ENCODE data around the gene RLBP1. TPM values are rescaled to one million over a fixed set of nuclear protein-coding genes. Genes with fewer than 3 reads are reported as not detected.
A peak's percentile ranks its signal among the peaks of the same experiment; 100 is the strongest.

The RLBP1 gene
- total and polyA plus RNA-seq, 7 donors: 0.03 TPM; not detected in 6

GRCh38 chr15:89179966-89180875, 41.2 kb downstream of the RLBP1 start:
- TF ChIP-seq CTCF (IDR thresholded peaks at IDR 0.05): no peak
- H3K36me3 ChIP-seq (ENCODE audit: insufficient read depth in 1 of 2, low read depth in 1 of 2): peaks cover 2 to 97% of the 10 kb centered on the region in 2 donors
- H3K27me3 ChIP-seq (ENCODE audit: insufficient read depth in 3 of 3, low read length in 2 of 3): no peaks in the 10 kb centered on the region
- H3K9me3 ChIP-seq: no peaks in the 10 kb centered on the region
- no peak overlapping the region for H3K4me3 ChIP-seq
- H3K4me1 ChIP-seq: no peaks in the 10 kb centered on the region
- 74 to 78% (median 76%) methylated on average over 5 of the region's 5 CpGs for WGBS, 3 donors
- DNase-seq (no peak), ATAC-seq (no peak)
- intact Hi-C loops (cut with DNase I): loop anchor here (5.0 to 10.0 kb wide), 2 partner anchors 123 to 275 kb away; no protein-coding TSS in a partner anchor
- no peak overlapping the region for H3K27ac ChIP-seq

GRCh38 chr15:89178307-89178977, 42.9 kb downstream of the RLBP1 start:
- Histone ChIP-seq H3K4me1 (no peaks in the 10 kb centered on the region), H3K27ac (no peak overlapping the region), H3K27me3 (ENCODE audit: insufficient read depth in 3 of 3, low read length in 2 of 3) (no peaks in the 10 kb centered on the region), H3K4me3 (no peak overlapping the region), H3K36me3 (ENCODE audit: insufficient read depth in 1 of 2, low read depth in 1 of 2) (peaks cover 0 to 96% of the 10 kb centered on the region in 2 donors), H3K9me3 (no peaks in the 10 kb centered on the region)
- no peak for ATAC-seq
- TF ChIP-seq CTCF (IDR thresholded peaks at IDR 0.05): no peak
- DNase-seq: no peak
- intact Hi-C loops (cut with DNase I): loop anchor here (5.0 to 10.0 kb wide), 2 partner anchors 121 to 274 kb away; no protein-coding TSS in a partner anchor
- WGBS, 3 donors: 84 to 89% (median 87%) methylated on average over 11 of the region's 11 CpGs

GRCh38 chr15:89177633-89178306, 43.6 kb downstream of the RLBP1 start:
- Histone ChIP-seq H3K27me3 (ENCODE audit: insufficient read depth in 3 of 3, low read length in 2 of 3) (no peaks in the 10 kb centered on the region), H3K27ac (peak overlapping the region; percentile 13), H3K36me3 (ENCODE audit: insufficient read depth in 1 of 2, low read depth in 1 of 2) (peaks cover 0 to 96% of the 10 kb centered on the region in 2 donors), H3K4me3 (no peak overlapping the region), H3K4me1 (no peaks in the 10 kb centered on the region), H3K9me3 (no peaks in the 10 kb centered on the region)
- ATAC-seq: peak; percentile 14 to 53 (median 28)
- intact Hi-C loops (cut with DNase I): loop anchor here (1.0 to 10.0 kb wide), 3 partner anchors 120 to 273 kb away; no protein-coding TSS in a partner anchor
- WGBS, 3 donors: 10 to 16% (median 11%) methylated on average over 6 of the region's 6 CpGs
- DNase-seq: peak; percentile 47 to 71
- peak; percentile 78 for TF ChIP-seq CTCF (IDR thresholded peaks at IDR 0.05)

GRCh38 chr15:89177116-89177515, 44.3 kb downstream of the RLBP1 start:
- H3K27ac ChIP-seq: peak overlapping the region; percentile 13
- 93 to 95% (median 94%) methylated on average over 12 of the region's 12 CpGs for WGBS, 3 donors
- DNase-seq (no peak), ATAC-seq (no peak)
- no peak for TF ChIP-seq CTCF (IDR thresholded peaks at IDR 0.05)
- intact Hi-C loops (cut with DNase I): loop anchor here (1.0 to 10.0 kb wide), 3 partner anchors 120 to 272 kb away; no protein-coding TSS in a partner anchor
- no peaks in the 10 kb centered on the region for H3K27me3 ChIP-seq (ENCODE audit: insufficient read depth in 3 of 3, low read length in 2 of 3)
- no peaks in the 10 kb centered on the region for H3K9me3 ChIP-seq
- peaks cover 0 to 96% of the 10 kb centered on the region in 2 donors for H3K36me3 ChIP-seq (ENCODE audit: insufficient read depth in 1 of 2, low read depth in 1 of 2)
- no peak overlapping the region for H3K4me3 ChIP-seq
- no peaks in the 10 kb centered on the region for H3K4me1 ChIP-seq
